ENCODE data around the gene RGS13. TPM values are rescaled to one million over a fixed set of nuclear protein-coding genes. Genes with fewer than 3 reads are reported as not detected.

RGS13 gene
- total RNA-seq, 4 donors from 2014 or later: 0.22 to 0.78 TPM; not detected in 2

DNA sequence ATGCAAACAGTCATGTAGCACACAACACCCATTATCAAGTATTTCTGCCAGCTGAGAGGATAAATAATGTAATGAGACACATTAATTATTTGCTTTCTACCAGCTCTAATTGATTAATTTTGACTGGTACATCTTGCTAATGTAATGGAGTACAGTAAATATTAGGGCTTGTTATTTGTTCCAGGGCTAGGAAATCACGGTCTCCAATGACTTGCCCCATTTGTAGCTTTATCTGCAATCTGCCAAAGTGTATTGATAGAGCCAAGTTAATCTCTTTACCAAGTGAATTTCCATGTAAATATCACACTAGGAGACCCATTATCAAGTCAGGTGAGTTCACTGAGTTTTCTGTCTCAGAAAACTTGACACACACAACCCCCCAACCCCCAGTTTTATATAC lies 55.1 kb downstream of the RGS13 start:
- TF ChIP-seq, protein P1, sequence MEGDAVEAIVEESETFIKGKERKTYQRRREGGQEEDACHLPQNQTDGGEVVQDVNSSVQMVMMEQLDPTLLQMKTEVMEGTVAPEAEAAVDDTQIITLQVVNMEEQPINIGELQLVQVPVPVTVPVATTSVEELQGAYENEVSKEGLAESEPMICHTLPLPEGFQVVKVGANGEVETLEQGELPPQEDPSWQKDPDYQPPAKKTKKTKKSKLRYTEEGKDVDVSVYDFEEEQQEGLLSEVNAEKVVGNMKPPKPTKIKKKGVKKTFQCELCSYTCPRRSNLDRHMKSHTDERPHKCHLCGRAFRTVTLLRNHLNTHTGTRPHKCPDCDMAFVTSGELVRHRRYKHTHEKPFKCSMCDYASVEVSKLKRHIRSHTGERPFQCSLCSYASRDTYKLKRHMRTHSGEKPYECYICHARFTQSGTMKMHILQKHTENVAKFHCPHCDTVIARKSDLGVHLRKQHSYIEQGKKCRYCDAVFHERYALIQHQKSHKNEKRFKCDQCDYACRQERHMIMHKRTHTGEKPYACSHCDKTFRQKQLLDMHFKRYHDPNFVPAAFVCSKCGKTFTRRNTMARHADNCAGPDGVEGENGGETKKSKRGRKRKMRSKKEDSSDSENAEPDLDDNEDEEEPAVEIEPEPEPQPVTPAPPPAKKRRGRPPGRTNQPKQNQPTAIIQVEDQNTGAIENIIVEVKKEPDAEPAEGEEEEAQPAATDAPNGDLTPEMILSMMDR (IDR thresholded peaks at IDR 0.05): no peak
- no peak for TF ChIP-seq POLR2A (IDR thresholded peaks at IDR 0.05)
- no peak for TF ChIP-seq EP300 (IDR thresholded peaks at IDR 0.05)
- H3K9me3 ChIP-seq: no peaks in the 10 kb centered on the region
- no peak overlapping the region for H3K27ac ChIP-seq
- DNase-seq (ENCODE audit: low spot score in 2 of 2): no peak
- no peaks in the 10 kb centered on the region for H3K36me3 ChIP-seq
- H3K4me1 ChIP-seq: no peaks in the 10 kb centered on the region
- H3K4me3 ChIP-seq: no peak overlapping the region
- H3K27me3 ChIP-seq: no peaks in the 10 kb centered on the region
- WGBS, 2 donors: 78 to 83% methylated on average over 1 of the region's 1 CpG

DNA sequence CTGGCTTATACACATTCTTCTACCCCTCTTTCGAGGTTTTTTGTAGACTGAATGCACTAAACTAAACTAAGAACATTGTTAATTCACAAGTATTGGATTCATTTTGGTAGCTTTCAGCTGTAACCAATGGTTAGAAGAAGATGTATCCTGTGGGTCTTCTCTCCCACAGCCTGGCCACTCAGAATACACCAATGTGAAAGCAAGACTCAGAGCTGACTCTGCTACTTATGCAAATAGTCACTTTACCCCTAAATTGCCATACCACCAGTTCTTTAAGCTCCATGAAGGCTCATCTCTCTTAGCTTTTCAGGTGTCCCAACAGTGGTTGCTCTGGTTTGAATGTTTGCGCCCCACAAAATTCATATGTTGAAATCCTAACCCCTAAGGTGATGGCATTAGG lies 60.1 kb downstream of the RGS13 start:
- peaks cover 0 to 7% (median 1%) of the 10 kb centered on the region in 4 donors for H3K4me1 ChIP-seq
- TF ChIP-seq, protein P1 (IDR thresholded peaks at IDR 0.05): no peak
- no peak for TF ChIP-seq EP300 (IDR thresholded peaks at IDR 0.05)
- TF ChIP-seq POLR2A (IDR thresholded peaks at IDR 0.05): no peak
- no peaks in the 10 kb centered on the region for H3K27me3 ChIP-seq
- H3K4me3 ChIP-seq: no peak overlapping the region
- 87 to 88% methylated on average over 2 of the region's 2 CpGs for WGBS, 2 donors
- DNase-seq (ENCODE audit: low spot score in 2 of 2): no peak
- H3K9me3 ChIP-seq: no peaks in the 10 kb centered on the region
- no peak overlapping the region for H3K27ac ChIP-seq
- no peaks in the 10 kb centered on the region for H3K36me3 ChIP-seq

DNA sequence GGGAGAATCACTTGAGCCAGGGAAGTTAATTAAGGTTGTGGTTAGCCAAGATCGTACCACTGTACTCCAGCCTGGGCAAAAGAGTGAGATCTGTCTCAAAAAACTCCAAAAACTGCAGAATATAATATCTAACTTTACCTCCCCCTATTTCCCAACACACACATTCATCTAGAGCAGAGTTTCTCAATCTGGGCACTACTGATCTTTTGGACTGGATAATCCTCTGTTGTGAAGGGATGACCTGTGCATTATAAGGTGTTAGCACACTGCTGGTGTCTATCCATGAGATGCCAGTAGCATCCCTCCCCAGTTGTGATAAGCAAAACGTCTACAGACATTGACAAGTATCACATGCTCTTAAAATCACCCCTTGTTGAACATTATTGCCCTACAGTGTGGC lies 61.8 kb downstream of the RGS13 start:
- peaks cover 0 to 7% (median 3%) of the 10 kb centered on the region in 4 donors for H3K4me1 ChIP-seq
- H3K27me3 ChIP-seq: no peaks in the 10 kb centered on the region
- H3K27ac ChIP-seq: no peak overlapping the region
- DNase-seq (ENCODE audit: low spot score in 2 of 2): no peak
- no peak for TF ChIP-seq EP300 (IDR thresholded peaks at IDR 0.05)
- TF ChIP-seq, protein P1 (IDR thresholded peaks at IDR 0.05): no peak
- no peak overlapping the region for H3K4me3 ChIP-seq
- 84 to 93% methylated on average over 2 of the region's 2 CpGs for WGBS, 2 donors
- H3K9me3 ChIP-seq: no peaks in the 10 kb centered on the region
- H3K36me3 ChIP-seq: no peaks in the 10 kb centered on the region

DNA sequence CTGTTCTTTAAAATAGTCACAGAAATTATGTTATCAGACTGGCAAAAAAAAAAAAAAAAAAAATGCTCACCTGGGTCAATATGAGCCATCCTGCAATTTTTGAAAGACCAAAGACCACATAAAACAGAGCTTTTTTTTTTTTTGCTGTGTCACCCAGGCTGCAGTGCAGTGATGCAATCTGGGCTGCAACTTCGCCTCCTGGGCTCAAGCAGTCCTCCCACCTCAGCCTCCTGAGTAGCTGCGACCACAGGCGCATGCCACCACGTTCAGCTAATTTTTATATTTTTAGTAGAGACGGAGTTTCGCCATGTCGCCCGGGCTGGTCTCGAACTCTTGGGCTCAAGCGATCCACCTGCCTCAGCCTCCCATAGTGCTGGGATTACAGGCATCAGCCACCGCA lies 62.8 kb downstream of the RGS13 start:
- Histone ChIP-seq H3K4me1 (peaks cover 0 to 8% (median 3%) of the 10 kb centered on the region in 4 donors), H3K27me3 (no peaks in the 10 kb centered on the region), H3K36me3 (no peaks in the 10 kb centered on the region), H3K27ac (no peak overlapping the region), H3K4me3 (no peak overlapping the region), H3K9me3 (no peaks in the 10 kb centered on the region)
- WGBS, 2 donors: 95 to 97% methylated on average over 11 of the region's 11 CpGs
- DNase-seq (ENCODE audit: low spot score in 2 of 2): no peak
- no peak for TF ChIP-seq EP300 (IDR thresholded peaks at IDR 0.05)
- TF ChIP-seq, protein P1 (IDR thresholded peaks at IDR 0.05): no peak
- TF ChIP-seq POLR2A (IDR thresholded peaks at IDR 0.05): no peak

DNA sequence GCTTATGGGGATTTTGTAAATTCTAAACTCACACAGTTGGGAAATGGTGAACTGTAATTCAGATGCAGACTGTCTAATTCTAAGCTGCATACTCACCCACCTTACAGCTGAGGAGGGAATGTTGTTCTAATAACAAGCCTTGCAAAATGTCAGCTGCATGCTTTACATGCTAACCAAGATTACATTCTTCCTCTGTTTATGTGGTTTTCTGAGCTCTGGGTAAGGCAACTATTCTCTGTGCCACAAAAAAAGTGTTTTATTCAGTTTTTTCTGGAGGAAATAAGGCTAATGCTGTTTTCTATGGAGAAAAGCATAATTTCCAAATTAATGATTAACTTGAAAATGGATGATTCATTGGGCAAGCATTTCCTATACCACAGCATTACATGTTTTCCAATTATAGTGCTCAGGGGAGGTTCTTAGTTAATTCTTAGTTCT lies 64.9 kb downstream of the RGS13 start:
- H3K9me3 ChIP-seq: no peaks in the 10 kb centered on the region
- H3K4me1 ChIP-seq: peaks cover 0 to 8% (median 3%) of the 10 kb centered on the region in 4 donors
- H3K4me3 ChIP-seq: no peak overlapping the region
- DNase-seq (ENCODE audit: low spot score in 2 of 2): no peak
- no peaks in the 10 kb centered on the region for H3K36me3 ChIP-seq
- H3K27ac ChIP-seq: no peak overlapping the region
- no peak for TF ChIP-seq POLR2A (IDR thresholded peaks at IDR 0.05)
- TF ChIP-seq EP300 (IDR thresholded peaks at IDR 0.05): no peak
- TF ChIP-seq, protein P1 (IDR thresholded peaks at IDR 0.05): no peak
- H3K27me3 ChIP-seq: no peaks in the 10 kb centered on the region

Measured in tibial nerve (tissue), 4 donors.